Natural killer cell (primary cell): ENCODE results near the gene MRPS10. TPM values are rescaled to one million over a fixed set of nuclear protein-coding genes. Genes with fewer than 3 reads are reported as not detected.

Source experiments
- ATAC-seq, 3 donors: fragments of 150-1000 bp in 2 of 3; fragments of 200-7000 bp in 1 of 3; cut with Tn5 transposase; 1 replicate in 1 of 3; 2 replicates in 2 of 3; pipeline ENCODE4 v1.10.0; 2021; ENCODE audit warnings: mild to moderate bottlenecking in 2 of 3, moderate library complexity in 2 of 3
- DNase-seq, 2 donors: peaks; one replicate each; pipeline versions ENCODE4 v3.0.0 to v3.0.0-alpha.2; 2013 to 2021; ENCODE audit warnings: mixed read lengths in 1 of 2
- H3K27ac ChIP-seq: one replicate; pipeline ENCODE4 v1.5.1; 2013; ENCODE audit warnings: mild to moderate bottlenecking, low read length
- H3K27me3 ChIP-seq: one replicate; pipeline ENCODE4 v1.6.1; 2013; ENCODE audit warnings: low read length; ENCODE audit not compliant: control insufficient read depth, insufficient read depth
- H3K36me3 ChIP-seq: one replicate; pipeline ENCODE4 v1.6.1; 2013; ENCODE audit warnings: low read length; ENCODE audit not compliant: control insufficient read depth, insufficient read depth
- H3K4me1 ChIP-seq: one replicate; pipeline ENCODE4 v1.6.1; 2013; ENCODE audit warnings: low read length; ENCODE audit not compliant: control insufficient read depth, insufficient read depth
- H3K4me3 ChIP-seq: one replicate; pipeline ENCODE4 v1.5.1; 2013; ENCODE audit warnings: low read length
- H3K9me3 ChIP-seq: one replicate; pipeline ENCODE4 v1.6.1; 2013; ENCODE audit warnings: low read length; ENCODE audit not compliant: control insufficient read depth, insufficient read depth
- H3K27ac Mint-ChIP-seq, 2 donors: one replicate each; pipeline ENCODE4 v1.8.0; 2022; ENCODE audit warnings: mild to moderate bottlenecking in 2 of 2, mixed read lengths in 2 of 2, moderate library complexity in 1 of 2
- H3K27me3 Mint-ChIP-seq, 2 donors: one replicate each; pipeline ENCODE4 v1.8.0; 2022; ENCODE audit warnings: low read depth in 2 of 2, mixed read lengths in 2 of 2
- H3K36me3 Mint-ChIP-seq: one replicate; pipeline ENCODE4 v1.8.0; 2022; ENCODE audit warnings: mixed read lengths
- H3K4me1 Mint-ChIP-seq, 2 donors: one replicate each; pipeline ENCODE4 v1.8.0; 2022; ENCODE audit warnings: mixed read lengths in 2 of 2
- H3K4me3 Mint-ChIP-seq: one replicate; pipeline ENCODE4 v1.8.0; 2022; ENCODE audit warnings: mild to moderate bottlenecking, moderate library complexity, mixed read lengths
- H3K9me3 Mint-ChIP-seq, 2 donors: one replicate each; pipeline ENCODE4 v1.8.0; 2022; ENCODE audit warnings: mixed read lengths in 2 of 2
- WGBS: methylation state at CpG from one replicate; pipeline ENCODE4 v1.1.7; 2013; ENCODE audit warnings: missing lambda C conversion rate; ENCODE audit not compliant: insufficient coverage; 5-methylcytosine and 5-hydroxymethylcytosine counted together
- intact Hi-C: fragments of 100-400 bp; cut with micrococcal nuclease; formaldehyde crosslinking; loops from one replicate; pipeline ENCODE4 v1.14.2; 2022
- total RNA-seq, 4 donors: library from RNA; stranded (reverse); fragments of 120-200 nt in 1 of 4; gene quantifications; one replicate each; pipeline versions ENCODE4 v1.2.3 to v1.2.4, GENCODE V29; 2013 to 2022
- TF ChIP-seq, protein P1 (sequence below): fragments of 200-600 bp; IDR thresholded peaks from one replicate; pipeline ENCODE4 v1.8.0; 2022; ENCODE audit warnings: antibody characterized with exemption

Gene MRPS10
- total RNA-seq, 3 donors from 2014 or later (not counting 1 experiment from before 2014, with no cell fraction given), result 21.8 to 25.4 (median 22.6) TPM

DNA sequence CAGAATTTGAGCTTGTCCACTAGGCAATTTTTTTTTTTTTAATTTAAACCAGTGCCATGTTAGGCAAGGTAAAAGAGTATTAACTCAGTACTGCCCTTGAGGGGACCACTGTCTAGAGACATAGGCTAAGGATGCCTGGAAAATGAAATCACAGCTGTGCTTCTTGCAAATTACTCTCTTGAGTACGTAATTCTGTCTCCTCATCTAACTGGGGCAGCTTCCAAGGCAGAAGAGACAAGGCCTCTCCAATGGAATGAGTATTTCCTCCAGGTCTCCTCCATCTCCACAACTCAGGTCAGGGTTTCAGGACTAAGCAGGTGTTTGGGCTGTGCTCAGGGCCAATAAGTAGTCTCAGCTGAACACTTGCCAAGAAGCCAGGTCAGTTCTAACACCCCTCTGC lies 33.8 kb upstream of the MRPS10 start:
- H3K36me3 ChIP-seq, result peaks cover 56% of the 10 kb centered on the region
- peaks cover 12% of the 10 kb centered on the region in 2 donors for H3K4me1 Mint-ChIP-seq
- H3K27ac ChIP-seq, result no peak overlapping the region

DNA sequence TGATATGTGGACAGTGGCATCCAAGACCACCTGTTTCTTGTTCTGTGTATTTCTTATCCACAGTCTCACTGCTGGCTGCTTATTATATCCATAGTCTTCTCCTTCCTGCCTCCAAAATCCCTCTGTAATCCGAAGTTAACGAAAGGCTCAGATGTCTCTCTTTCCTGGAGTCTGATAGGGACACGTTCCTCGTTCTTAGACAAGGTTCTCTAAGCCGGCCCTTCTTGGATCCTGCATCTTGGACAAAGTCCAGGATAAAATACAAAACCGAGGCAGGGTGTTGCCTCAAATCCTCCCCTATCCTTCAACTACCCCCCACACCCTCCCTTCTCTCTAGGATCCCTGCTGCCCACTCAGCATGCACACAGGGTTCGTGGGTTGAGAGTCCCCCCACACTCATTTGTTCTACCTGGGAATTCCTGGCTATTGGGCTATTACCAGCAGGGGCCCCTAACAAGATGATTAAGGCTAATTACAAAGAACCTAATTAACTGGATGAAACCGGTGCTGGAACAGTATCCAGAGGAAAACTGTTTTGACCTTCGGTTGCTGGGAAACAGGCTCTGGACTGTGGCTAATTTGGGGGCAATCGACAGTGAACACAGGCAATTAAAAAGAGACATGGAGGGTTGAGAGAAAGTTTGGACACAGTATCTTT lies 32.7 kb upstream of the MRPS10 start:
- DNase-seq (no peak), ATAC-seq (no peak)
- H3K27me3 ChIP-seq, result no peaks in the 10 kb centered on the region
- Mint-ChIP-seq H3K27ac (no peak overlapping the region), H3K9me3 (no peaks in the 10 kb centered on the region), H3K36me3 (peaks cover 14% of the 10 kb centered on the region), H3K27me3 (no peaks in the 10 kb centered on the region), H3K4me3 (no peak overlapping the region), H3K4me1 (peaks cover 12% of the 10 kb centered on the region in 2 donors)
- 95% methylated on average over 10 of the region's 10 CpGs for WGBS
- H3K4me3 ChIP-seq, result no peak overlapping the region
- H3K36me3 ChIP-seq, result peaks cover 51% of the 10 kb centered on the region
- H3K4me1 ChIP-seq, result peaks cover 8% of the 10 kb centered on the region
- TF ChIP-seq, protein P1, sequence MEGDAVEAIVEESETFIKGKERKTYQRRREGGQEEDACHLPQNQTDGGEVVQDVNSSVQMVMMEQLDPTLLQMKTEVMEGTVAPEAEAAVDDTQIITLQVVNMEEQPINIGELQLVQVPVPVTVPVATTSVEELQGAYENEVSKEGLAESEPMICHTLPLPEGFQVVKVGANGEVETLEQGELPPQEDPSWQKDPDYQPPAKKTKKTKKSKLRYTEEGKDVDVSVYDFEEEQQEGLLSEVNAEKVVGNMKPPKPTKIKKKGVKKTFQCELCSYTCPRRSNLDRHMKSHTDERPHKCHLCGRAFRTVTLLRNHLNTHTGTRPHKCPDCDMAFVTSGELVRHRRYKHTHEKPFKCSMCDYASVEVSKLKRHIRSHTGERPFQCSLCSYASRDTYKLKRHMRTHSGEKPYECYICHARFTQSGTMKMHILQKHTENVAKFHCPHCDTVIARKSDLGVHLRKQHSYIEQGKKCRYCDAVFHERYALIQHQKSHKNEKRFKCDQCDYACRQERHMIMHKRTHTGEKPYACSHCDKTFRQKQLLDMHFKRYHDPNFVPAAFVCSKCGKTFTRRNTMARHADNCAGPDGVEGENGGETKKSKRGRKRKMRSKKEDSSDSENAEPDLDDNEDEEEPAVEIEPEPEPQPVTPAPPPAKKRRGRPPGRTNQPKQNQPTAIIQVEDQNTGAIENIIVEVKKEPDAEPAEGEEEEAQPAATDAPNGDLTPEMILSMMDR, result no peak
- no peaks in the 10 kb centered on the region for H3K9me3 ChIP-seq
- intact Hi-C loops, result no loop called here
- no peak overlapping the region for H3K27ac ChIP-seq

More for the DNA sequence above, 33.8 kb upstream of the MRPS10 start:
- intact Hi-C loops, result no loop called here
- Histone ChIP-seq H3K27me3 (no peaks in the 10 kb centered on the region), H3K4me3 (no peak overlapping the region), H3K4me1 (peaks cover 8% of the 10 kb centered on the region), H3K9me3 (no peaks in the 10 kb centered on the region)
- Mint-ChIP-seq H3K27me3 (no peaks in the 10 kb centered on the region), H3K36me3 (peaks cover 24% of the 10 kb centered on the region), H3K9me3 (no peaks in the 10 kb centered on the region), H3K27ac (peak overlapping the region in 1 of 2 donors; percentile 47), H3K4me3 (no peak overlapping the region)
- DNase-seq, result no peak
- TF ChIP-seq, protein P1, result no peak
- WGBS, result 92% methylated on average over 1 of the region's 1 CpG
- no peak for ATAC-seq

DNA sequence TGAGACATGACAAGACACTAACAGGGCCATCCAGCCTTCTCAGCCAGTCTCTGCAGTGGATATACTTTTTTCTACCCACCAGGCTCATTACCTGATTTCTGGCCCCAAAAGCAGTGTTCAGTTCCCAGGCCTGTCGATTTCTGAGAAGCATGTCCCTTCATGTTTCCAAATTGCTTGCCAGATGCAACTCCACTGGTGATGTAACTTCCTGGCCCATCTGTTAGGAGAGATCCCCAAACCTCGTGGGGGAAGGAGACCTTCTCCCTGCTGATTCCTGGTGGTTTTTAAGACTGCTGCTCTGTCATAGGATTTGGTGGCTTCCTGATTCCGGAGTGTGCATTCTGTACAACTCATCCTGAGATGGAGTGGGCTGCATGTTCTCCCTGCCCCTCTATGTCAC lies 31.6 kb upstream of the MRPS10 start:
- 83% methylated on average over 3 of the region's 3 CpGs for WGBS
- intact Hi-C loops, result no loop called here
- Histone ChIP-seq H3K27me3 (no peaks in the 10 kb centered on the region), H3K9me3 (no peaks in the 10 kb centered on the region), H3K27ac (no peak overlapping the region), H3K4me1 (peaks cover 8% of the 10 kb centered on the region), H3K36me3 (peaks cover 50% of the 10 kb centered on the region), H3K4me3 (no peak overlapping the region)
- no peak overlapping the region for H3K27ac Mint-ChIP-seq
- TF ChIP-seq, protein P1, result no peak
- H3K9me3 Mint-ChIP-seq, result no peaks in the 10 kb centered on the region
- peaks cover 8% of the 10 kb centered on the region for H3K36me3 Mint-ChIP-seq
- no peak overlapping the region for H3K4me3 Mint-ChIP-seq
- no peak for ATAC-seq
- H3K27me3 Mint-ChIP-seq, result no peaks in the 10 kb centered on the region
- DNase-seq, result no peak
- peaks cover 12% of the 10 kb centered on the region in 2 donors for H3K4me1 Mint-ChIP-seq

DNA sequence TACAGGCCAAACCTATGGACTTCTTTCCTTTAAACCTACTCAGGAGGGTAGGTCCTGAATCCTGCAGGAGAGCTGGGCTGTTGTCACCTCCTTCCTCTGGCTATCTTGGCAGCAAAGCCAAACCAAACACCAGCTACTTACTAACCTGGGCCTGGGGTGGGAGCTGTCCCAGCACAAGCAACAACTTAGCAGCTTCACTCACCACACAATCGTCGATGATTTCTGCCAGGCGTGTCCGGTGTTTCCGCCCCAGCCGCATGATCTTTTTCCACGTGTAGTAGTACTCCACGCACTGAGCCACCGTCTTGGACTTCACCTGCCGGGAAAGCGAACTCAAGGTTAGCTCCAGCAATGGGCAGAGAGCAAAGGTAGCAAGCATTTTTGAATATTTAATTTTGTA lies 25.4 kb upstream of the MRPS10 start:
- peaks cover 51% of the 10 kb centered on the region for H3K36me3 ChIP-seq

More for the DNA sequence above, 25.4 kb upstream of the MRPS10 start:
- Histone ChIP-seq H3K27me3 (no peaks in the 10 kb centered on the region), H3K4me1 (peaks cover 7% of the 10 kb centered on the region), H3K9me3 (no peaks in the 10 kb centered on the region), H3K4me3 (no peak overlapping the region), H3K27ac (no peak overlapping the region)
- no peaks in the 10 kb centered on the region for H3K9me3 Mint-ChIP-seq
- TF ChIP-seq, protein P1, result no peak
- intact Hi-C loops, result no loop called here
- H3K27ac Mint-ChIP-seq, result no peak overlapping the region
- DNase-seq (no peak), ATAC-seq (no peak)
- peaks cover 6 to 17% of the 10 kb centered on the region in 2 donors for H3K4me1 Mint-ChIP-seq
- 98% methylated on average over 11 of the region's 11 CpGs for WGBS
- no peaks in the 10 kb centered on the region for H3K36me3 Mint-ChIP-seq
- no peak overlapping the region for H3K4me3 Mint-ChIP-seq
- H3K27me3 Mint-ChIP-seq, result no peaks in the 10 kb centered on the region
